Activated T-helper 17 cell treated with anti-CD3 and anti-CD28 coated beads, Interleukin-2, amount 50 U/mL, for 72 hours (primary cell): ENCODE results near the gene ITGB4. TPM values are rescaled to one million over a fixed set of nuclear protein-coding genes. Genes with fewer than 3 reads are reported as not detected.

Source experiments
- ATAC-seq: fragments of 150-1000 bp; cut with Tn5 transposase; replicated peaks from 2 replicates; pipeline ENCODE4 v1.10.0; 2021; ENCODE audit warnings: mild to moderate bottlenecking, moderate library complexity
- H3K27ac Mint-ChIP-seq: one replicate; pipeline ENCODE4 v1.8.0; 2022; ENCODE audit warnings: mixed read lengths
- H3K27me3 Mint-ChIP-seq: one replicate; pipeline ENCODE4 v1.8.0; 2022; ENCODE audit warnings: mixed read lengths
- H3K36me3 Mint-ChIP-seq: one replicate; pipeline ENCODE4 v1.8.0; 2022; ENCODE audit warnings: low read depth, mild to moderate bottlenecking, mixed read lengths
- H3K4me1 Mint-ChIP-seq: one replicate; pipeline ENCODE4 v1.8.0; 2022; ENCODE audit warnings: mixed read lengths
- H3K4me3 Mint-ChIP-seq: one replicate; pipeline ENCODE4 v1.8.0; 2022; ENCODE audit warnings: mild to moderate bottlenecking, mixed read lengths
- H3K9me3 Mint-ChIP-seq: one replicate; pipeline ENCODE4 v1.8.0; 2022; ENCODE audit warnings: mixed read lengths
- total RNA-seq, 2 donors: library from RNA; stranded (reverse); gene quantifications; one replicate each; pipeline ENCODE4 v1.2.3, GENCODE V29; 2022

The ITGB4 gene
- total RNA-seq, 2 donors from 2014 or later, result 0.54 to 1.2 TPM

DNA sequence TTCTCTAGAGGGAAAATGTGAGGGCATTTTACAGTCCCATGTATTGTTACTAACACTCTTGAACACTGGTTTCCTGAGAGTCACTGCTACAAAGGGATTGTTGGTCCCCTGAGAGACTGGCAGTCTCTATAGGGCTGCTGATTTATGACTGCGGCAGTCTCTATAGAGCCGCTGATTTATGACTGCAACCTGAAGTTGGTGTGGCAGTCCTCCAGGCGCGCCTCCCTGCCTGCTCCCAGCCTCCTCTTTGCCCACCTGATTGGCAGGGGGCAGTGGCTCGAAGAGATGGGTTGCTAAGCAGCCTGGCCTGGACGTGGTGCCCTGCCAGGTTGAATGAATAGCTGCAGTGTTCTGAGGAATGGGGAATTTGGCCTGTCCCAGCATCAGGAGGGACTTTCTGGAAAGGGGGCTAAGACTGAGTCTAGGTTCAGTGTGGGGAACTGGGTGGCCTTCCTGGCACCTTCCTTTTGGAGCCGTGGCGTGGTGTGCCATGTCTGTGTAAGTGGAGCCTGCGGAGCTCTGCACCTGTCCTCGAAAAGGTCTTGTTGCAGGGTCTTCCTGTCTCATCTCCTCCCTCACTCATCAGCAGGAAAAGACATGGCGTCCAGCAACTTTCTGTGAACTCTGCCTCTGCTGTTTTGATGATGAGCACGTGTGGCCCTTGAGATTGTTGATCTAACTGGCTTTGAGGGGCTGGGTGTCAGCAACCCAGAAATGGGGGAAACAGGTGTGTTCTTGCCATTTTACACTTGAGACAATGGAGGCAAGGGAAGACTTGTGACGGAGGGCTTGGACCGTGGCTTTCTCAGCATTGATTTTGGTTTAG is 29.2 kb upstream of the ITGB4 start:
- Mint-ChIP-seq H3K9me3 (no peaks in the 10 kb centered on the region), H3K4me1 (peaks cover 29% of the 10 kb centered on the region), H3K36me3 (peaks cover 79% of the 10 kb centered on the region), H3K27me3 (no peaks in the 10 kb centered on the region), H3K27ac (peak overlapping the region; percentile 63), H3K4me3 (peak overlapping the region; percentile 50)
- ATAC-seq, result peak; percentile 38

- ATAC-seq, result no peak
- Mint-ChIP-seq H3K27ac (no peak overlapping the region), H3K4me3 (no peak overlapping the region), H3K9me3 (no peaks in the 10 kb centered on the region), H3K36me3 (peaks cover 82% of the 10 kb centered on the region), H3K4me1 (peaks cover 25% of the 10 kb centered on the region), H3K27me3 (no peaks in the 10 kb centered on the region)
These were observed 28.3 kb upstream of the ITGB4 start for GRCh38 chr17:75692976-75693375.

DNA sequence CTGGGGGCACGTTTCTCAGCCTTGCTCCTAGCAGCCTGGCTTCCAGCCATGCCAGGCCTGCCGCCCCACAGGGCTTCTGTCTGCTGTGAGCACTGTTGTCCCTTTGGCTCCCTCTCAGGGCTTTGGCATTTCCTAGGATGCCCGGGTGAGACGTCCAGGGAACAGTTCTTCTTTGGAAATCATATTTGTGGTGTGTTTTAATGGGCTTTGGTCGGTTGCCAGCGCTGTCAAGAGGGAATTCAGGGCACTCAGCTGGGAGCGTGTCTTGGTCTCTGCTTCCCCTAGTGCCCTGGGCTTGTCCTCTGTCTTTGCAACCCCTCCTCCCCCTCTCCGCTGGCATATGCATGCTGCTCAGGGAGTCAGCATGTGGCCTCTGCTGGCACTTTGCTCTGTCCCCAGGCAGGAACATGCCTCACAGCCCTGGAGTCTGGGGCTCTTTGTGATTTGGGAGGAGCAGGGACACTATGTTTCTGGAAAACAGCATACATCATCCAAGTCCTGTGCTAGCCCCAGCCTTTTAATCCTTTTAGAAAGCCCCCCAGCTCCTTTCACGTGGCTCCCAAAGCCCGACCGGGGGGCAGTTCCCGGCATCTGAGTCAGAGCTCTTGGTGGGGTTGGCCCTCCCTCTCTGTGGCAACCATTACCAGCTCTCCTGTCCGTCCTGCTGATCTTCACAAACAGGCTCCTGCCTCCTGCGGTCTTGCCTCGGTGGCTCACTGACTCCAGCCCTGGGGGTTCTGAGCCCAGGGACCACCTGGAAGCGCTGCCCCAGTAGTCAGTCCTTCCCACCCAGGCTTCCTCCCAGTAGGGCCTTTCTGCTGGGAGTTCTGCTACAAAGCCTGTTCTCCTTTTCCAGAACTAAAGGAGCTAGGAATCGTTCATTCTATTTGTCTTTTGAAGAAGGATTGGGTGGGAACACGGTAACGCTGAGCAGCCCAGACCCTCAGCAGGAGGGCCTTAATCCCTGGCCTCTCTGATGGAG is 27.5 kb upstream of the ITGB4 start:
- Mint-ChIP-seq H3K36me3 (peaks cover 86% of the 10 kb centered on the region), H3K27me3 (no peaks in the 10 kb centered on the region), H3K4me1 (peaks cover 22% of the 10 kb centered on the region), H3K4me3 (no peak overlapping the region), H3K27ac (no peak overlapping the region), H3K9me3 (no peaks in the 10 kb centered on the region)
- ATAC-seq, result no peak

DNA sequence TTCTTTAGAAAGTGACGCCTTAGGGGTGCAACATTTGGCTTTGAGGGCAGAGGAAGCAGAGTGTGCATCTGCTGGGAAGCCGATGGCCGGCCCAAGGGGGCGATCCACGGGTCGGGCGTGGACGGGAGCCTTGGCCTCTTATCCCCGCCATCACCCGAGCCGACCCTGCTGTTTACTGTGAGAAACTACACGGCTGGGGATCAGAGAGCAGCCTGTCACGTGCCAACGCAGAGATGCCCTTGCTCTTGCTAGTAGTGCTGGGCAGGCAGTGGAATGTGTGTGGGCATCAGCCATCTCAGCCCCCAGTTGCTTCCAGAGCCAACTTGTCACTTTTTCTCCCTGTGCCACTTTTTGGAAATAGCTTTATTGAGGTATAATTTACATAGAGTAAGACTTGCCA is 26.7 kb upstream of the ITGB4 start:
- H3K9me3 Mint-ChIP-seq, result no peaks in the 10 kb centered on the region
- no peaks in the 10 kb centered on the region for H3K27me3 Mint-ChIP-seq
- no peak for ATAC-seq
- H3K27ac Mint-ChIP-seq, result no peak overlapping the region
- H3K4me1 Mint-ChIP-seq, result peaks cover 19% of the 10 kb centered on the region
- H3K4me3 Mint-ChIP-seq, result no peak overlapping the region
- peaks cover 85% of the 10 kb centered on the region for H3K36me3 Mint-ChIP-seq

- no peak for ATAC-seq
- Mint-ChIP-seq H3K27ac (no peak overlapping the region), H3K27me3 (no peaks in the 10 kb centered on the region), H3K4me3 (no peak overlapping the region), H3K4me1 (peaks cover 15% of the 10 kb centered on the region), H3K36me3 (peaks cover 88% of the 10 kb centered on the region), H3K9me3 (no peaks in the 10 kb centered on the region)
These were observed 26.0 kb upstream of the ITGB4 start for GRCh38 chr17:75695141-75695829.

- H3K27ac Mint-ChIP-seq, result no peak overlapping the region
- no peak for ATAC-seq
- H3K4me3 Mint-ChIP-seq, result no peak overlapping the region
- no peaks in the 10 kb centered on the region for H3K9me3 Mint-ChIP-seq
- H3K4me1 Mint-ChIP-seq, result peaks cover 13% of the 10 kb centered on the region
- H3K27me3 Mint-ChIP-seq, result no peaks in the 10 kb centered on the region
- peaks cover 88% of the 10 kb centered on the region for H3K36me3 Mint-ChIP-seq
These were observed 25.4 kb upstream of the ITGB4 start for GRCh38 chr17:75695830-75696271.

- Mint-ChIP-seq H3K4me3 (no peak overlapping the region), H3K9me3 (no peaks in the 10 kb centered on the region), H3K27ac (no peak overlapping the region), H3K36me3 (peaks cover 88% of the 10 kb centered on the region), H3K4me1 (no peaks in the 10 kb centered on the region), H3K27me3 (no peaks in the 10 kb centered on the region)
- no peak for ATAC-seq
These were observed 23.5 kb upstream of the ITGB4 start for GRCh38 chr17:75697651-75698291.

- H3K27ac Mint-ChIP-seq, result no peak overlapping the region
- H3K36me3 Mint-ChIP-seq, result peaks cover 87% of the 10 kb centered on the region
- H3K4me3 Mint-ChIP-seq, result no peak overlapping the region
- no peaks in the 10 kb centered on the region for H3K27me3 Mint-ChIP-seq
- ATAC-seq, result no peak
- H3K4me1 Mint-ChIP-seq, result no peaks in the 10 kb centered on the region
- no peaks in the 10 kb centered on the region for H3K9me3 Mint-ChIP-seq
These were observed 22.6 kb upstream of the ITGB4 start for GRCh38 chr17:75698659-75699058.

DNA sequence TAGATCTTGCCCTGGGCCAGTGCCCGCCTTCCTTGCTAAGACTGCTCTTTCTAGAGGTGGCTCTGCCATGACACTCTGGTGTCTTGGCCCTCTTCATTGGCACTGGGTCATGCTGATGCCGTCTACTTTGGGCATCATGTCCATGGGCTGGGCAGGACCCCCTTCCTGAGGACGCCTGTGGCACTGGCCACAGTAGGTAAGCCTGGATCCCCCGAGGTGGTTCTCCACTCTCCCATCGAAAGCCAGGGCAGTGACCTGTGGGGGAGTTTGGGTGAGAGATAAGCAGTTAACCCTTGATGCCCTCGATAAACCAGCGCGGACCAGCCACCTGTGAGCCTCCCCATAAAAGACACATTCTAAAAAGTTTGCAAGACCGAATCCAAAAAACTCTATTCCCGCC is 20.0 kb upstream of the ITGB4 start:
- no peaks in the 10 kb centered on the region for H3K4me1 Mint-ChIP-seq
- H3K27me3 Mint-ChIP-seq, result no peaks in the 10 kb centered on the region
- H3K36me3 Mint-ChIP-seq, result peaks cover 88% of the 10 kb centered on the region
- no peak overlapping the region for H3K4me3 Mint-ChIP-seq
- no peak overlapping the region for H3K27ac Mint-ChIP-seq
- H3K9me3 Mint-ChIP-seq, result no peaks in the 10 kb centered on the region
- ATAC-seq, result no peak

DNA sequence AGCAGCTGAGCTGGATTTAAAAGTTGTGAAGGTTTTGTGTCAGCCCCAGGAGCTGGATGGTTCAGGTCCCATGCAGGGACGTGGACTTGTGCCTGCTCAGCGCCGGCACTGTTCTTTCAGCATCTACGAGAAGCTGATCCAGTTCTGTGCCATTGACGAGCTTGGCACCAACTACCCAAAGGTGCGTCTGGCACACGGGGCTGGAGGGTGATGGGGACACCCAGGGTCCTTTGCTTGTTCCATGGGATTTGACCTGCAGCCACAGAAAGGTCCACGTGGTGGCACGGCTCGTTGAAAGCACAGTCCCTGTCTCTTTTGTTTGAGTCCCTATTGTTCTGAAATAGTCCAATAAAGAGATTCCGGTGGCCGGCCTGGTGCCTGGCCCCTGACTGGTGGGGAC is 18.1 kb upstream of the ITGB4 start:
- Mint-ChIP-seq H3K4me1 (no peaks in the 10 kb centered on the region), H3K27ac (no peak overlapping the region), H3K36me3 (peaks cover 92% of the 10 kb centered on the region), H3K9me3 (no peaks in the 10 kb centered on the region), H3K4me3 (no peak overlapping the region), H3K27me3 (no peaks in the 10 kb centered on the region)
- ATAC-seq, result no peak

- H3K4me1 Mint-ChIP-seq, result no peaks in the 10 kb centered on the region
- no peak overlapping the region for H3K27ac Mint-ChIP-seq
- no peaks in the 10 kb centered on the region for H3K9me3 Mint-ChIP-seq
- no peak overlapping the region for H3K4me3 Mint-ChIP-seq
- H3K36me3 Mint-ChIP-seq, result peaks cover 93% of the 10 kb centered on the region
- H3K27me3 Mint-ChIP-seq, result no peaks in the 10 kb centered on the region
- ATAC-seq, result no peak
These were observed 17.7 kb upstream of the ITGB4 start for GRCh38 chr17:75703591-75703990.

DNA sequence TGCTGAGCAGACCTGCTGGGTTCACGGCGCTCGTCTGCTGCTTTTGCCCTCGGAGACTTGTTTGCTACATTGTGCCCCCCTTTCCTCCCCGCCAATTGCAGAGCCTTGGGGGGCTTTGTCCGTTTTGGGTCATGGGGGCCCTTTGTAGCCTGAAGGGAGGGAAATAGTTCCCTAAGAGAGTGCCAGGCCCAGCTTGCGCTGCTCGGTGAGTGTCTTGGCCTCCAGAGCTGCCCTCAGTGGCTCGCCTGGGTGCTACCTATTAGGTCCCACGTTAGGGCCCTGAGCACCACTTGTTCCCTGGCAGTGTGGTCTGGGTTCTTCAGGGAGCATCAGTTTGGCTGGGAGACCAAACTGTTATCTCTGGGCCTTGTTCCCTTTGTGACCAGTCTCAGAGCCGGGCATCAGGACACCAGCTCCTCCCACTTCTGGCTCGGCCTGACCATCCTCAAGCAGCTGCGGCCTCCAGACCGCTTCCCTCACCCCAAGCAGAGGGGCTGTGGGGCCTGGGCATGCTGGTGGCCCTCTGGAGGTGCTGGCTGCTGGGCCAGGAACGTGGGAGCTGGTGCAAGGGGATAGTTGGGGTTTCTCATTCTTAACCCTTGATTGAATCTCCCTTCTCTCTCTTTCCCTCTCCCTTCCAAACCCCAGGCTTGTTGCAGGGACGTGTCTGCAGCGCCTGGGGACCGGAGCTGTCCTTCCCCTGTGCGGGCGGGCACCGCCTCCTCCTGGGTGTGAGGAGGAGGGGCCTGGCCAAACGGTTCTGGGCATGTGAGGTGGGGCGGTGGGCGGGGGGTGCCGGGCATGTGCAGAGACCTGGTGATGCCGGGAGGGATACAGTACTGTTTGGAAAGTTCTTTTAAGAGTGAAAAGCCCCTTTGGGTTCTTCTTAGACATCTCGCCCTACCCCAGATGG is 16.0 kb upstream of the ITGB4 start:
- no peaks in the 10 kb centered on the region for H3K27me3 Mint-ChIP-seq
- H3K27ac Mint-ChIP-seq, result no peak overlapping the region
- no peaks in the 10 kb centered on the region for H3K9me3 Mint-ChIP-seq
- H3K4me3 Mint-ChIP-seq, result no peak overlapping the region
- H3K36me3 Mint-ChIP-seq, result peaks cover 82% of the 10 kb centered on the region
- ATAC-seq, result no peak
- no peaks in the 10 kb centered on the region for H3K4me1 Mint-ChIP-seq

- no peak for ATAC-seq
- no peaks in the 10 kb centered on the region for H3K4me1 Mint-ChIP-seq
- no peaks in the 10 kb centered on the region for H3K9me3 Mint-ChIP-seq
- H3K27ac Mint-ChIP-seq, result no peak overlapping the region
- peaks cover 72% of the 10 kb centered on the region for H3K36me3 Mint-ChIP-seq
- H3K4me3 Mint-ChIP-seq, result no peak overlapping the region
- H3K27me3 Mint-ChIP-seq, result no peaks in the 10 kb centered on the region
These were observed 15.1 kb upstream of the ITGB4 start for GRCh38 chr17:75706042-75706728.
